SH-SY5Y (cell line): ENCODE measurements around the gene POLR2E.

ENCODE experiments used
- GATA2 ChIP-seq: IDR thresholded peaks from 2 replicates; pipeline ENCODE4 v1.6.1; 2011; ENCODE audit warnings: mild to moderate bottlenecking, low read depth, low read length
- GATA3 ChIP-seq: IDR thresholded peaks from 2 replicates; pipeline ENCODE4 v1.6.1; 2011; ENCODE audit warnings: low read depth, mild to moderate bottlenecking, low read length, moderate library complexity

DNA sequence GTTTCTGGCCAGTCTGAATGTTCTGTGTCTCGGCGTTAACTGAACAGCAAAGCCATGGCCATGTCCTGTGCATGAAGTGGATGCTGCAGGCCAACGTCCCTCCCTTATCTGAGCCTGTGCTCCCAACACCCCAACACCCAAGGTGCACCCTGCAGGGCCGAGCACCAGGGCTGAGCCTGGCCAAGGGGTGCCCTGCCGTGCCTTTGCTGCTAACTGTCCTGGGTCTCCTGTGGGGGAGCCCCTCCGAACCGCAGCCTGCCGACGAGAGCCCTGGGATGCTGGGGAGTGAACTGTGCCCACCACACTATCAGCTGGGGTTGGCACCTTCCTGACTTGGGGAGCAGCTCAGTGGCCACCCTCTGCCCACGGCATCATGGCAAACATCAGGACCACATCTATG is 26.2 kb upstream of the POLR2E start:
- TF ChIP-seq GATA3 (no peak), GATA2 (no peak)
